Nephron progenitor cell (in vitro differentiated cells): ENCODE data around the gene OSTF1.

Experiments used
- DNase-seq: peaks from one replicate; pipeline ENCODE4 v3.0.0; 2021
- H3K27ac Mint-ChIP-seq: 2 replicates; pipeline ENCODE4 v1.8.0; 2021; ENCODE audit warnings: mild to moderate bottlenecking, moderate library complexity, mixed read lengths
- H3K27me3 Mint-ChIP-seq: 2 replicates; pipeline ENCODE4 v1.8.0; 2021; ENCODE audit warnings: mild to moderate bottlenecking, low read depth, mixed read lengths; ENCODE audit not compliant: poor library complexity
- H3K36me3 Mint-ChIP-seq: 2 replicates; pipeline ENCODE4 v1.8.0; 2021; ENCODE audit warnings: low read depth, mixed read lengths
- H3K4me1 Mint-ChIP-seq: 2 replicates; pipeline ENCODE4 v1.8.0; 2021; ENCODE audit warnings: mixed read lengths
- H3K4me3 Mint-ChIP-seq: 2 replicates; pipeline ENCODE4 v1.8.0; 2021; ENCODE audit warnings: mild to moderate bottlenecking, moderate library complexity, mixed read lengths
- H3K9me3 Mint-ChIP-seq: 2 replicates; pipeline ENCODE4 v1.8.0; 2021; ENCODE audit warnings: mild to moderate bottlenecking, moderate library complexity, mixed read lengths
- CTCF ChIP-seq: fragments of 200-600 bp; sonication (generic); IDR thresholded peaks from 2 replicates; pipeline ENCODE4 v1.5.0; 2021; ENCODE audit warnings: antibody characterized with exemption

The OSTF1 gene

GRCh38 chr9:75120686-75121085 is 32.4 kb downstream of the OSTF1 start:
- Mint-ChIP-seq H3K27ac (peak overlapping the region; percentile 87), H3K9me3 (peaks cover 4% of the 10 kb centered on the region)

GRCh38 chr9:75121914-75122558 is 33.7 kb downstream of the OSTF1 start:
- Mint-ChIP-seq H3K27me3 (no peaks in the 10 kb centered on the region), H3K27ac (no peak overlapping the region), H3K36me3 (no peaks in the 10 kb centered on the region), H3K4me3 (no peak overlapping the region), H3K4me1 (no peaks in the 10 kb centered on the region), H3K9me3 (peaks cover 4% of the 10 kb centered on the region)
- DNase-seq, result no peak
- no peak for TF ChIP-seq CTCF

More at GRCh38 chr9:75120686-75121085, 32.4 kb downstream of the OSTF1 start:
- Mint-ChIP-seq H3K36me3 (no peaks in the 10 kb centered on the region), H3K4me3 (no peak overlapping the region), H3K4me1 (no peaks in the 10 kb centered on the region), H3K27me3 (no peaks in the 10 kb centered on the region)
- no peak for DNase-seq
- TF ChIP-seq CTCF, result no peak

DNA sequence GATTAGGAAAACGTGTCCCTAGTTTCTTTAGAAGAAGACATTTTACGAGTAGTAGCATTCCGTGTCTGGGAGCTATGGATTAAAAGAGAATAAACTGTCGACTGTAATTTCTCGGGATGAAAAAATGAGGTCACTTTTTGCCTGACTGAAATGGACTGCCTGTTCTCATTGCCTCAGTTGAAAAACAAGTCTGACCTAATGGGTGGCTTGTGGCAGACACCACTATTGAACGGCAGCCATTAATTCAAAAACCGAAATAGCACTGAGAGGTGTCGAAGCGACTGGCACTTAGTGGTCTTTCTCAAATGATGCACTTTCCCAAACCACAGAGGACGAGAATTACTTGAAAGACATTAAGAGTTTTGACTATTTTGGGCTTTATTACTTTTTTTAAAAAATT is 35.4 kb downstream of the OSTF1 start:
- Mint-ChIP-seq H3K27me3 (no peaks in the 10 kb centered on the region), H3K9me3 (no peaks in the 10 kb centered on the region), H3K4me3 (no peak overlapping the region), H3K4me1 (no peaks in the 10 kb centered on the region), H3K36me3 (no peaks in the 10 kb centered on the region), H3K27ac (no peak overlapping the region)
- TF ChIP-seq CTCF, result no peak
- DNase-seq, result no peak

DNA sequence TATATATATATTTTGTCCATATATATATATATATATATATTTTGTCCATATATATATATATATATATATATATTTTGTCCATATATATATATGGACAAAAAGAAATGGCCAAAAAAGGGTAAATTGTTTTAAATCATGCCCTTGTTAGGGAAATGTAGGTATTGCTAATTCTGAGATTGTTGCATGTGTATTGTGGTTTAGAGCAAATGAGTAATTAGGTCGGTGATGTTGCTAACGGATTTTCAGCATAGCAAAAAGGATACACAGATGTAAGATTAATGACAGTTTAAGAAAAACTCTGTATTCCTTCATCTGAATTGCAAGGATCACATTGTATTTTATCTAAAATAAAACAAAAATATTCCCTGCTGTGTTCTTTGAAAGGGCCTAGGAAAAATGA is 40.2 kb downstream of the OSTF1 start:
- H3K27ac Mint-ChIP-seq, result no peak overlapping the region
- TF ChIP-seq CTCF, result no peak
- H3K9me3 Mint-ChIP-seq, result no peaks in the 10 kb centered on the region
- peaks cover 3% of the 10 kb centered on the region for H3K27me3 Mint-ChIP-seq
- no peak for DNase-seq
- no peaks in the 10 kb centered on the region for H3K4me1 Mint-ChIP-seq
- H3K36me3 Mint-ChIP-seq, result no peaks in the 10 kb centered on the region
- no peak overlapping the region for H3K4me3 Mint-ChIP-seq

DNA sequence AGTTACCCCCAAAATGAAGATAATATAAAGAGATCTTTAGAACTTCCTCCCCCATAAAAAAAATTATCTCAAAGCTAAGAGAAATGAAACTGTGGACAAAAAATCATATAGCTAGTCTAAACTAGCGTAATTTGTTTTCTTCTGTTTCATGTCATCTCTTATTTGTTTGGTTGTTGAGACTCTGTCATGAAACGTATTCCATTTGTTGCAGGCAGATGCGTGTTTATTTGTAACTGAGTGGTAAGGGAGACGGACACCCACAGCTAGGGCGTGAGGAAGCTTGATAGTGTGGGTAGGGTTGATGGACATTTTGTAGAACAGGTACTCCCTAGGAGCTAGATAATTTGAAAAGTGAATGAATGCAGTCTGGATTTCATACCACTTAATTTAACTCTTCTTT is 41.9 kb downstream of the OSTF1 start:
- no peak for DNase-seq
- Mint-ChIP-seq H3K9me3 (no peaks in the 10 kb centered on the region), H3K4me1 (peaks cover 9% of the 10 kb centered on the region), H3K4me3 (no peak overlapping the region), H3K36me3 (no peaks in the 10 kb centered on the region), H3K27me3 (peaks cover 5% of the 10 kb centered on the region), H3K27ac (no peak overlapping the region)
- no peak for TF ChIP-seq CTCF

GRCh38 chr9:75130621-75131230 is 42.4 kb downstream of the OSTF1 start:
- Mint-ChIP-seq H3K4me1 (peaks cover 9% of the 10 kb centered on the region), H3K4me3 (no peak overlapping the region), H3K27me3 (peaks cover 5% of the 10 kb centered on the region), H3K27ac (no peak overlapping the region), H3K9me3 (no peaks in the 10 kb centered on the region), H3K36me3 (no peaks in the 10 kb centered on the region)
- no peak for TF ChIP-seq CTCF
- DNase-seq, result no peak
